HL-60 (cell line): ENCODE measurements around the gene GTPBP6.

Experiments used
- CTCF ChIP-seq: IDR thresholded peaks from one replicate; pipeline ENCODE4 v1.5.1; 2011; ENCODE audit warnings: low read length, control low read depth, inconsistent platforms; ENCODE audit not compliant: insufficient read depth
- POLR2AphosphoS5 ChIP-seq: IDR thresholded peaks from 2 replicates; pipeline ENCODE4 v1.6.1; 2012; ENCODE audit warnings: low read depth
- REST ChIP-seq: IDR thresholded peaks from 2 replicates; pipeline ENCODE4 v1.6.1; 2012; ENCODE audit warnings: low read depth; ENCODE audit not compliant: insufficient replicate concordance

GRCh38 chrX:327660-328126 lies 9.1 kb upstream of the GTPBP6 start:
- TF ChIP-seq CTCF (no peak), POLR2AphosphoS5 (no peak), REST (no peak)
